ENCODE results near the gene ADAMTS8.

DNA sequence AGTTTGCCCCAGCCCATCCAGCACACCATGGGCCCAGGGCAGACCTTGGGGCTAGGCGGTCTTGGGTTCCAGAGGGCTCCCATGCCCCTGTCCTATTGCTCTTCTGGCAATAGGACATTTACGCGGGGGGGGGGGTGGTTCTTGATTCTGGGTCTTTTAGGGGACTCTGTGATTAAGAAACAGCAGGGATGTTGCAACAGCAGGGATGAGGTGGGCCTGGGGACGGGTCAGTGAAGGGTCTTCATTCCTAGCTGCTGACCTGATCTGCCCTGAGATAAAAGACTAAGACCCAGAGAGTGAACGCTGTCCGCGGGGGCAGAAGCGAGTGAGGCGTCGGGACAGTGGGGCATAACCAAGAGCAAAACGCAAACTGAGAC is 19.6 kb upstream of the ADAMTS8 start:
- TF ChIP-seq, protein P1, sequence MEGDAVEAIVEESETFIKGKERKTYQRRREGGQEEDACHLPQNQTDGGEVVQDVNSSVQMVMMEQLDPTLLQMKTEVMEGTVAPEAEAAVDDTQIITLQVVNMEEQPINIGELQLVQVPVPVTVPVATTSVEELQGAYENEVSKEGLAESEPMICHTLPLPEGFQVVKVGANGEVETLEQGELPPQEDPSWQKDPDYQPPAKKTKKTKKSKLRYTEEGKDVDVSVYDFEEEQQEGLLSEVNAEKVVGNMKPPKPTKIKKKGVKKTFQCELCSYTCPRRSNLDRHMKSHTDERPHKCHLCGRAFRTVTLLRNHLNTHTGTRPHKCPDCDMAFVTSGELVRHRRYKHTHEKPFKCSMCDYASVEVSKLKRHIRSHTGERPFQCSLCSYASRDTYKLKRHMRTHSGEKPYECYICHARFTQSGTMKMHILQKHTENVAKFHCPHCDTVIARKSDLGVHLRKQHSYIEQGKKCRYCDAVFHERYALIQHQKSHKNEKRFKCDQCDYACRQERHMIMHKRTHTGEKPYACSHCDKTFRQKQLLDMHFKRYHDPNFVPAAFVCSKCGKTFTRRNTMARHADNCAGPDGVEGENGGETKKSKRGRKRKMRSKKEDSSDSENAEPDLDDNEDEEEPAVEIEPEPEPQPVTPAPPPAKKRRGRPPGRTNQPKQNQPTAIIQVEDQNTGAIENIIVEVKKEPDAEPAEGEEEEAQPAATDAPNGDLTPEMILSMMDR (IDR thresholded peaks at IDR 0.05 in 8 of 11, conservative IDR thresholded peaks at IDR 0.05 in 3 of 11): no peak
- TF ChIP-seq POLR2AphosphoS5 (IDR thresholded peaks at IDR 0.05) (no peak), POLR2A (IDR thresholded peaks at IDR 0.05) (no peak)

All from spleen (tissue), 7 donors.